ENCODE data around the gene FCGR3A. TPM values are rescaled to one million over a fixed set of nuclear protein-coding genes. Genes with fewer than 3 reads are reported as not detected.
"Not testable (repeated sequence)": the region's sequence is repeated elsewhere in the genome, so short reads cannot be mapped to it uniquely, and the experiment has no call there.

FCGR3A gene
- not detected in 2 replicates for total RNA-seq (2014; rRNA removed; shearing (Covaris generic))

- no peak for DNase-seq (ENCODE audit: low spot score)
Measured at GRCh38 chr1:161549652-161550051, at the start of gene FCGR3A. FCGR3A (minus strand) TSS chr1:161549818; CDS start chr1:161549736, 82 bp downstream.

- not testable (repeated sequence) for DNase-seq (ENCODE audit: low spot score)
Measured at GRCh38 chr1:161597077-161597476, 47.5 kb upstream of the FCGR3A start.

- not testable (repeated sequence) for DNase-seq (ENCODE audit: low spot score)
Measured at GRCh38 chr1:161595583-161595982, 46.0 kb upstream of the FCGR3A start.

- DNase-seq (ENCODE audit: low spot score), result not testable (repeated sequence)
Measured at GRCh38 chr1:161595173-161595572, 45.6 kb upstream of the FCGR3A start.

GRCh38 chr1:161594269-161594984, 44.8 kb upstream of the FCGR3A start:
- peak; percentile 15 for DNase-seq (ENCODE audit: low spot score)

- DNase-seq (ENCODE audit: low spot score), result not testable (repeated sequence)
Measured at GRCh38 chr1:161593092-161593755, 43.6 kb upstream of the FCGR3A start.

GRCh38 chr1:161592586-161592985, 43.0 kb upstream of the FCGR3A start:
- not testable (repeated sequence) for DNase-seq (ENCODE audit: low spot score)

- DNase-seq (ENCODE audit: low spot score), result not testable (repeated sequence)
Measured at GRCh38 chr1:161589920-161590319, 40.3 kb upstream of the FCGR3A start.

GRCh38 chr1:161589365-161589764, 39.7 kb upstream of the FCGR3A start:
- not testable (repeated sequence) for DNase-seq (ENCODE audit: low spot score)

- DNase-seq (ENCODE audit: low spot score), result not testable (repeated sequence)
Measured at GRCh38 chr1:161588596-161588995, 39.0 kb upstream of the FCGR3A start.

GRCh38 chr1:161582882-161583281, 33.3 kb upstream of the FCGR3A start:
- DNase-seq (ENCODE audit: low spot score), result not testable (repeated sequence)

- not testable (repeated sequence) for DNase-seq (ENCODE audit: low spot score)
Measured at GRCh38 chr1:161580879-161581537, 31.4 kb upstream of the FCGR3A start.

GRCh38 chr1:161579856-161580507, 30.4 kb upstream of the FCGR3A start:
- not testable (repeated sequence) for DNase-seq (ENCODE audit: low spot score)

- not testable (repeated sequence) for DNase-seq (ENCODE audit: low spot score)
Measured at GRCh38 chr1:161576676-161577075, 27.1 kb upstream of the FCGR3A start.

GRCh38 chr1:161571703-161572102, 22.1 kb upstream of the FCGR3A start:
- not testable (repeated sequence) for DNase-seq (ENCODE audit: low spot score)

- not testable (repeated sequence) for DNase-seq (ENCODE audit: low spot score)
Measured at GRCh38 chr1:161566602-161566960, 17.0 kb upstream of the FCGR3A start.

GRCh38 chr1:161563522-161563921, 13.9 kb upstream of the FCGR3A start:
- DNase-seq (ENCODE audit: low spot score), result not testable (repeated sequence)

GRCh38 chr1:161562441-161562840, 12.8 kb upstream of the FCGR3A start:
- DNase-seq (ENCODE audit: low spot score), result not testable (repeated sequence)

GRCh38 chr1:161560960-161561715, 11.5 kb upstream of the FCGR3A start:
- not testable (repeated sequence) for DNase-seq (ENCODE audit: low spot score)

- not testable (repeated sequence) for DNase-seq (ENCODE audit: low spot score)
Measured at GRCh38 chr1:161557506-161558450, 8.2 kb upstream of the FCGR3A start.
